KMS-11 (cell line): ENCODE measurements around the gene PDE4D.

Source experiments
- H2AFZ ChIP-seq: fragments of 200-600 bp; sonication (generic); 2 replicates; pipeline ENCODE4 v1.6.1; 2016; ENCODE audit warnings: antibody characterized with exemption, mixed run types, low read depth
- H3K27ac ChIP-seq: fragments of 200-600 bp; sonication (generic); 2 replicates; pipeline ENCODE4 v1.6.1; 2016; ENCODE audit warnings: mild to moderate bottlenecking, mixed run types
- H3K27me3 ChIP-seq: fragments of 200-600 bp; sonication (generic); 2 replicates; pipeline ENCODE4 v1.6.1; 2017; ENCODE audit warnings: mild to moderate bottlenecking, low read depth, mixed run types, moderate library complexity; ENCODE audit not compliant: insufficient read depth
- H3K36me3 ChIP-seq: fragments of 200-600 bp; sonication (generic); 2 replicates; pipeline ENCODE4 v1.6.1; 2017; ENCODE audit warnings: mild to moderate bottlenecking, mixed run types; ENCODE audit not compliant: insufficient read depth
- H3K4me1 ChIP-seq: fragments of 200-600 bp; sonication (generic); 2 replicates; pipeline ENCODE4 v1.6.1; 2016; ENCODE audit warnings: mild to moderate bottlenecking, low read depth, mixed run types; ENCODE audit not compliant: poor library complexity, severe bottlenecking
- H3K4me2 ChIP-seq: fragments of 200-600 bp; sonication (generic); 2 replicates; pipeline ENCODE4 v1.7.0; 2016; ENCODE audit warnings: mild to moderate bottlenecking, mixed run types
- H3K4me3 ChIP-seq: fragments of 200-600 bp; sonication (generic); IDR thresholded peaks from 2 replicates; pipeline ENCODE4 v1.6.1; 2017; ENCODE audit warnings: low read depth, low read length, mixed read lengths; ENCODE audit not compliant: insufficient read depth
- H3K79me2 ChIP-seq: fragments of 200-600 bp; sonication (generic); 2 replicates; pipeline ENCODE4 v1.6.1; 2016; ENCODE audit warnings: low read depth, mixed run types; ENCODE audit not compliant: insufficient read depth
- H3K9ac ChIP-seq: fragments of 200-600 bp; sonication (generic); 2 replicates; pipeline ENCODE4 v1.6.1; 2016; ENCODE audit warnings: mild to moderate bottlenecking, mixed run types
- H4K20me1 ChIP-seq: fragments of 200-600 bp; sonication (generic); 2 replicates; pipeline ENCODE4 v1.6.1; 2016; ENCODE audit warnings: mild to moderate bottlenecking, mixed run types; ENCODE audit not compliant: insufficient read depth
- TF ChIP-seq, protein P1 (sequence below): fragments of 200-600 bp; sonication (generic); conservative IDR thresholded peaks from 2 replicates; pipeline ENCODE4 v1.6.1; 2017; ENCODE audit warnings: low read depth, mild to moderate bottlenecking, antibody characterized with exemption, low read length, moderate library complexity, mixed read lengths

The PDE4D gene

GRCh38 chr5:59540366-59540765 lies 353.2 kb downstream of the PDE4D start:
- Histone ChIP-seq H3K4me2 (no peak overlapping the region), H3K27ac (no peak overlapping the region), H3K9ac (no peak overlapping the region), H4K20me1 (no peaks in the 10 kb centered on the region), H3K79me2 (no peaks in the 10 kb centered on the region), H3K4me3 (no peak overlapping the region), H3K36me3 (no peaks in the 10 kb centered on the region), H3K4me1 (no peaks in the 10 kb centered on the region), H2AFZ (no peak overlapping the region), H3K27me3 (no peaks in the 10 kb centered on the region)
- TF ChIP-seq, protein P1, sequence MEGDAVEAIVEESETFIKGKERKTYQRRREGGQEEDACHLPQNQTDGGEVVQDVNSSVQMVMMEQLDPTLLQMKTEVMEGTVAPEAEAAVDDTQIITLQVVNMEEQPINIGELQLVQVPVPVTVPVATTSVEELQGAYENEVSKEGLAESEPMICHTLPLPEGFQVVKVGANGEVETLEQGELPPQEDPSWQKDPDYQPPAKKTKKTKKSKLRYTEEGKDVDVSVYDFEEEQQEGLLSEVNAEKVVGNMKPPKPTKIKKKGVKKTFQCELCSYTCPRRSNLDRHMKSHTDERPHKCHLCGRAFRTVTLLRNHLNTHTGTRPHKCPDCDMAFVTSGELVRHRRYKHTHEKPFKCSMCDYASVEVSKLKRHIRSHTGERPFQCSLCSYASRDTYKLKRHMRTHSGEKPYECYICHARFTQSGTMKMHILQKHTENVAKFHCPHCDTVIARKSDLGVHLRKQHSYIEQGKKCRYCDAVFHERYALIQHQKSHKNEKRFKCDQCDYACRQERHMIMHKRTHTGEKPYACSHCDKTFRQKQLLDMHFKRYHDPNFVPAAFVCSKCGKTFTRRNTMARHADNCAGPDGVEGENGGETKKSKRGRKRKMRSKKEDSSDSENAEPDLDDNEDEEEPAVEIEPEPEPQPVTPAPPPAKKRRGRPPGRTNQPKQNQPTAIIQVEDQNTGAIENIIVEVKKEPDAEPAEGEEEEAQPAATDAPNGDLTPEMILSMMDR = no peak

GRCh38 chr5:59538750-59539121 lies 354.8 kb downstream of the PDE4D start:
- Histone ChIP-seq H3K4me2 (no peak overlapping the region), H3K4me1 (no peaks in the 10 kb centered on the region)

GRCh38 chr5:59537961-59538749 lies 355.4 kb downstream of the PDE4D start:
- no peak overlapping the region for H3K4me2 ChIP-seq
- H3K27ac ChIP-seq = no peak overlapping the region
- no peaks in the 10 kb centered on the region for H4K20me1 ChIP-seq
- H2AFZ ChIP-seq = no peak overlapping the region
- H3K36me3 ChIP-seq = no peaks in the 10 kb centered on the region
- H3K27me3 ChIP-seq = no peaks in the 10 kb centered on the region
- TF ChIP-seq, protein P1 = no peak
- H3K9ac ChIP-seq = no peak overlapping the region
- no peaks in the 10 kb centered on the region for H3K79me2 ChIP-seq
- H3K4me3 ChIP-seq = no peak overlapping the region
- no peaks in the 10 kb centered on the region for H3K4me1 ChIP-seq

More at GRCh38 chr5:59538750-59539121, 354.8 kb downstream of the PDE4D start:
- TF ChIP-seq, protein P1 = no peak
- Histone ChIP-seq H3K9ac (no peak overlapping the region), H3K27ac (no peak overlapping the region), H3K27me3 (no peaks in the 10 kb centered on the region), H3K36me3 (no peaks in the 10 kb centered on the region), H4K20me1 (no peaks in the 10 kb centered on the region), H3K79me2 (no peaks in the 10 kb centered on the region), H2AFZ (no peak overlapping the region), H3K4me3 (no peak overlapping the region)

DNA sequence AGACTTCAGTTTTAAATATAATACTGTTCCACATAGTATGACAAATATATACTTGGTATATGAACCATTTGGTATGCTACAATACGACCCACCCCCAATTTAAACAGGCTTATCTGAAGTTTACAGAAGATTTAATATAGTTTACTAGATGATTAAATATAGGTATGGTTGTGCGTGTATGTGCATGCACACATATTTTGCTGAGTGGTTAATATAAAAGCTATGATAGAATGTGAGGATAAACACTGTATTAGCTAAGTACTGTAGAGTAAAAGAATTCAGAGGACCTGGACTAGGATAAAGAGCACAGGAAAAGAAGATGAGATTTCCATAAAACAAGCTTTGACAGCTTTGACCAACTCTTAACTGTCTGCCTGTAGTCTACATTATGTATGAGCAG lies 356.7 kb downstream of the PDE4D start:
- Histone ChIP-seq H3K79me2 (no peaks in the 10 kb centered on the region), H3K27ac (no peak overlapping the region), H3K4me3 (no peak overlapping the region), H4K20me1 (no peaks in the 10 kb centered on the region), H3K9ac (no peak overlapping the region), H3K36me3 (no peaks in the 10 kb centered on the region), H3K27me3 (no peaks in the 10 kb centered on the region), H3K4me1 (no peaks in the 10 kb centered on the region), H3K4me2 (no peak overlapping the region), H2AFZ (no peak overlapping the region)
- TF ChIP-seq, protein P1 = no peak
